SK-N-SH treated with all-trans-retinoic acid at 6 μM for 48 hours (cell line): Measurements from ENCODE around the gene MAP3K13.

Source experiments
- ATAC-seq: fragments of 200-7000 bp; cut with Tn5 transposase; 3 replicates; pipeline ENCODE4 v1.9.1; 2020; ENCODE audit warnings: mild to moderate bottlenecking, moderate library complexity
- ARNTL ChIP-seq: fragments of 450-650 bp; formaldehyde crosslinking; IDR thresholded peaks from 2 replicates; pipeline ENCODE4 v1.5.0; 2020; ENCODE audit warnings: low read depth, mild to moderate bottlenecking, moderate library complexity, borderline replicate concordance
- BACH2 ChIP-seq: fragments of 250-450 bp; sonication (Bioruptor Pico); IDR thresholded peaks from 2 replicates; pipeline ENCODE4 v1.9.0; 2021; ENCODE audit warnings: mild to moderate bottlenecking, borderline replicate concordance
- CSDC2 ChIP-seq: fragments of 250-450 bp; sonication (Bioruptor Pico); IDR thresholded peaks from 2 replicates; pipeline ENCODE4 v1.5.0; 2020; ENCODE audit warnings: mild to moderate bottlenecking, moderate library complexity
- GLIS3 ChIP-seq: fragments of 250-450 bp; sonication (Bioruptor Pico); IDR thresholded peaks from 2 replicates; pipeline ENCODE4 v1.5.0; 2020; ENCODE audit warnings: mild to moderate bottlenecking, moderate library complexity
- ISL1 ChIP-seq: fragments of 250-450 bp; sonication (Bioruptor Pico); IDR thresholded peaks from 2 replicates; pipeline ENCODE4 v2.1.2; 2022; ENCODE audit warnings: mild to moderate bottlenecking, moderate library complexity
- OSR1 ChIP-seq: fragments of 250-450 bp; sonication (Bioruptor Pico); IDR thresholded peaks from 2 replicates; pipeline ENCODE4 v1.8.0; 2022; ENCODE audit warnings: moderate library complexity, mild to moderate bottlenecking, inconsistent platforms
- PPARA ChIP-seq: fragments of 250-450 bp; sonication (Bioruptor Pico); IDR thresholded peaks from 2 replicates; pipeline ENCODE4 v1.5.0; 2020; ENCODE audit warnings: mild to moderate bottlenecking, borderline replicate concordance
- RARB ChIP-seq: fragments of 250-450 bp; sonication (Bioruptor Pico); IDR thresholded peaks from 2 replicates; pipeline ENCODE4 v1.8.0; 2021; ENCODE audit warnings: mild to moderate bottlenecking, moderate library complexity
- SNAI2 ChIP-seq: fragments of 250-450 bp; sonication (Bioruptor Pico); IDR thresholded peaks from 2 replicates; pipeline ENCODE4 v1.5.0; 2020; ENCODE audit warnings: mild to moderate bottlenecking, moderate library complexity
- TCF4 ChIP-seq: fragments of 250-450 bp; sonication (Bioruptor Pico); IDR thresholded peaks from 2 replicates; pipeline ENCODE4 v1.8.0; 2021; ENCODE audit warnings: mild to moderate bottlenecking, moderate library complexity, borderline replicate concordance
- TOX ChIP-seq: fragments of 250-450 bp; sonication (Bioruptor Pico); IDR thresholded peaks from 2 replicates; pipeline ENCODE4 v1.8.0; 2021; ENCODE audit warnings: mild to moderate bottlenecking, moderate library complexity, borderline replicate concordance
- ZC3H10 ChIP-seq: fragments of 250-450 bp; sonication (Bioruptor Pico); IDR thresholded peaks from 2 replicates; pipeline ENCODE4 v1.5.1; 2021; ENCODE audit warnings: mild to moderate bottlenecking, moderate library complexity
- ZFP3 ChIP-seq: fragments of 250-450 bp; sonication (Bioruptor Pico); IDR thresholded peaks from 2 replicates; pipeline ENCODE4 v1.5.0; 2020; ENCODE audit warnings: mild to moderate bottlenecking, moderate library complexity
- ZFP30 ChIP-seq: fragments of 450-650 bp; formaldehyde crosslinking; IDR thresholded peaks from 2 replicates; pipeline ENCODE4 v1.5.0; 2022; ENCODE audit warnings: mild to moderate bottlenecking, moderate library complexity
- ZNF565 ChIP-seq: fragments of 450-650 bp; formaldehyde crosslinking; conservative IDR thresholded peaks from 2 replicates; pipeline ENCODE4 v1.5.0; 2020; ENCODE audit warnings: low read depth, mild to moderate bottlenecking, moderate library complexity
- ZNF70 ChIP-seq: fragments of 450-650 bp; formaldehyde crosslinking; IDR thresholded peaks from 2 replicates; pipeline ENCODE4 v1.5.0; 2020; ENCODE audit warnings: mild to moderate bottlenecking, moderate library complexity
- ZNF8 ChIP-seq: fragments of 450-650 bp; formaldehyde crosslinking; IDR thresholded peaks from 2 replicates; pipeline ENCODE4 v1.5.0; 2020; ENCODE audit warnings: mild to moderate bottlenecking, moderate library complexity
- TF ChIP-seq, protein P1 (sequence below): fragments of 250-450 bp; sonication (Bioruptor Pico); IDR thresholded peaks from 2 replicates; pipeline ENCODE4 v1.8.0; 2021; ENCODE audit warnings: low read depth, mild to moderate bottlenecking, moderate library complexity, borderline replicate concordance
- TF ChIP-seq, protein P2 (sequence below): fragments of 250-450 bp; sonication (Bioruptor Pico); IDR thresholded peaks from 2 replicates; pipeline ENCODE4 v1.5.1; 2021; ENCODE audit warnings: mild to moderate bottlenecking, moderate library complexity
- TF ChIP-seq, protein P3 (sequence below): fragments of 250-450 bp; sonication (Bioruptor Pico); IDR thresholded peaks from 2 replicates; pipeline ENCODE4 v1.8.0; 2020; ENCODE audit warnings: mild to moderate bottlenecking, moderate library complexity, borderline replicate concordance

Gene MAP3K13

DNA sequence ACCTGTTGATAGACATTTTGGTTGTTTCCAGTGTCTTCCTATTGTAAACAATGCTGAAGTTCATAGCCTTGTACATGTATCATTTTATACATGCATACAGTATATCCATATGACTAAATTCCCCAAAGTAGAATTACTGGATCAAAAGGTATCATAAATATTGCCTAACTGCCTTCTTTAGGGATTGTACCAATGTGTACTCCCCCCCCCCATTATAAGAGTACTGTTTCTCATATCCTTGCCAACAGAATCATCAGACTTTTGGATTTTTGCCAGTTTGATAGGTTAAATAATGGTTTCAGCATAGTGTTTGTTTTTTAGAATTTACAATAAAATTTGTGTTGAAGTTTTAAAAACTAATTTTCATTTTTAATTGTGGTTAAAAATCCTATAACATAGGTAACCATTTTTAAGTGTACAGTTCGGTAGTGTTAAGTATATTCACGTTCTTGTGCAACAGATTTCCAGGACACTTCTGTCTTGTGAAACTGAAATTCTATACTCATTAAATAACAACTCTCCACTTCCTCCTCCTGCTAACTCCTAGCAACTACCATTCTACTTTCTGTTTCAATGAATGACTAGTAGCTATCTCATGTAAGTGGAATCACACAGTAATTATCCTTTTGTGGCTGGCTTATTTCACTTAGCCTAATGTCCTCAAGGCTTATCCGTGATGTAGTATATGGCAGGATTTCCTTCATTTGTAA lies 30.8 kb upstream of the MAP3K13 start:
- TF ChIP-seq ZFP3 (CRISPR knock-in tag) (no peak), ISL1 (0 out of 2 replicates have a peak, but pooled peaks have one; percentile 23), RARB (CRISPR knock-in tag) (no peak), BACH2 (CRISPR knock-in tag) (no peak), ZC3H10 (no peak), CSDC2 (CRISPR knock-in tag) (no peak), ZNF70 (no peak)
- TF ChIP-seq, protein P1, sequence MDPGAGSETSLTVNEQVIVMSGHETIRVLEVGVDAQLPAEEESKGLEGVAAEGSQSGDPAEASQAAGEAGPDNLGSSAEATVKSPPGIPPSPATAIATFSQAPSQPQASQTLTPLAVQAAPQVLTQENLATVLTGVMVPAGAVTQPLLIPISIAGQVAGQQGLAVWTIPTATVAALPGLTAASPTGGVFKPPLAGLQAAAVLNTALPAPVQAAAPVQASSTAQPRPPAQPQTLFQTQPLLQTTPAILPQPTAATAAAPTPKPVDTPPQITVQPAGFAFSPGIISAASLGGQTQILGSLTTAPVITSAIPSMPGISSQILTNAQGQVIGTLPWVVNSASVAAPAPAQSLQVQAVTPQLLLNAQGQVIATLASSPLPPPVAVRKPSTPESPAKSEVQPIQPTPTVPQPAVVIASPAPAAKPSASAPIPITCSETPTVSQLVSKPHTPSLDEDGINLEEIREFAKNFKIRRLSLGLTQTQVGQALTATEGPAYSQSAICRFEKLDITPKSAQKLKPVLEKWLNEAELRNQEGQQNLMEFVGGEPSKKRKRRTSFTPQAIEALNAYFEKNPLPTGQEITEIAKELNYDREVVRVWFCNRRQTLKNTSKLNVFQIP (CRISPR knock-in tag) = no peak
- peak; percentile 66 for ATAC-seq

DNA sequence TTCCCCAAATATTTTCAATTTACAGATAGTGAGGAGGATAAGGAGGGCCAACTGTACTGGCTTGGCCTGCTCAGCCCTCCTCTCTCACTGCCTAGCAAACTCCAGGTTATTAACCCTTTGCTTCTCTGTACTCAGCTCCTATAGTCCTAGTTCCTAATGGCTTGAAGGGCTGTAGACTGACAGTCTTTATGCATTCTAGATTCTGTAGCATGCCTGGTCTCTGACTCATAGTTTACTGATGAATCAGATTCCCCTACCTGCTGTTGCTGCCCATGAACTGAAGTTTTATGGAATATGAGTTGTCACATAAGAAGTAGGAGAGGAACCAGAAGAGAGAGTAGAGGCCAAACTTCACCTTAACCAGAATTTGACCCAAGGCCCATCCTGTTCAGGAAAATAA lies 27.1 kb upstream of the MAP3K13 start:
- peak; percentile 88 for ATAC-seq
- TF ChIP-seq, protein P2, sequence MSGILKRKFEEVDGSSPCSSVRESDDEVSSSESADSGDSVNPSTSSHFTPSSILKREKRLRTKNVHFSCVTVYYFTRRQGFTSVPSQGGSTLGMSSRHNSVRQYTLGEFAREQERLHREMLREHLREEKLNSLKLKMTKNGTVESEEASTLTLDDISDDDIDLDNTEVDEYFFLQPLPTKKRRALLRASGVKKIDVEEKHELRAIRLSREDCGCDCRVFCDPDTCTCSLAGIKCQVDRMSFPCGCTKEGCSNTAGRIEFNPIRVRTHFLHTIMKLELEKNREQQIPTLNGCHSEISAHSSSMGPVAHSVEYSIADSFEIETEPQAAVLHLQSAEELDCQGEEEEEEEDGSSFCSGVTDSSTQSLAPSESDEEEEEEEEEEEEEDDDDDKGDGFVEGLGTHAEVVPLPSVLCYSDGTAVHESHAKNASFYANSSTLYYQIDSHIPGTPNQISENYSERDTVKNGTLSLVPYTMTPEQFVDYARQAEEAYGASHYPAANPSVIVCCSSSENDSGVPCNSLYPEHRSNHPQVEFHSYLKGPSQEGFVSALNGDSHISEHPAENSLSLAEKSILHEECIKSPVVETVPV = no peak
- TF ChIP-seq, protein P3, sequence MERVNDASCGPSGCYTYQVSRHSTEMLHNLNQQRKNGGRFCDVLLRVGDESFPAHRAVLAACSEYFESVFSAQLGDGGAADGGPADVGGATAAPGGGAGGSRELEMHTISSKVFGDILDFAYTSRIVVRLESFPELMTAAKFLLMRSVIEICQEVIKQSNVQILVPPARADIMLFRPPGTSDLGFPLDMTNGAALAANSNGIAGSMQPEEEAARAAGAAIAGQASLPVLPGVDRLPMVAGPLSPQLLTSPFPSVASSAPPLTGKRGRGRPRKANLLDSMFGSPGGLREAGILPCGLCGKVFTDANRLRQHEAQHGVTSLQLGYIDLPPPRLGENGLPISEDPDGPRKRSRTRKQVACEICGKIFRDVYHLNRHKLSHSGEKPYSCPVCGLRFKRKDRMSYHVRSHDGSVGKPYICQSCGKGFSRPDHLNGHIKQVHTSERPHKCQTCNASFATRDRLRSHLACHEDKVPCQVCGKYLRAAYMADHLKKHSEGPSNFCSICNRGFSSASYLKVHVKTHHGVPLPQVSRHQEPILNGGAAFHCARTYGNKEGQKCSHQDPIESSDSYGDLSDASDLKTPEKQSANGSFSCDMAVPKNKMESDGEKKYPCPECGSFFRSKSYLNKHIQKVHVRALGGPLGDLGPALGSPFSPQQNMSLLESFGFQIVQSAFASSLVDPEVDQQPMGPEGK (CRISPR knock-in tag) = no peak
- no peak for TF ChIP-seq ZFP3 (CRISPR knock-in tag)
- TF ChIP-seq GLIS3 (CRISPR knock-in tag) = no peak

DNA sequence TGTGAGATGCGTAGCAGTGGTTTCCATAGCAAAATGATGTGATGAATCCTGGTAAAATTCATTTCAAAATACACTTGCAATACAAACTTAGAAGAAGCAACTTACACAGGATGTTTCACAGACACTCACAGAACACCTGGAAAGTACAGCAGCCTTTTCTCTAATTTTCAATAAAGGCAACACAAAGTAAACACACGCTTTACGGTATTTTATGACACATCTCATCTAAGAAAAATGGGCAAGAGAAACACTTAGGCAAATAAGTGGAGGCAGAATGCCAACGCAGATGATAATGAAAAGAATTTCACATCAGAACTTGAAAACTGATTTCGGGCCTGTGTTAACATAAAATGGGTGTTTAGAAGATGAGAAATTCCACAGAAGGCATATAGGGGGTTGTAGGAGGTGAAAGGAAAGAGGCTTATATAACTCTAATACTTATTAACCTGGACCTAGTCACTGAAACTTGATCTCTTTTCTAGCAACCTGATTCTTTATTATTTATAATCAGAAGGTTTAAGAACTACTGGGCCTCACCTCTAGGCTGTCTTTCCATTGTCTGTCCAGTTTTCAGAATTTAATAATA lies 25.6 kb upstream of the MAP3K13 start:
- TF ChIP-seq, protein P2 = no peak
- TF ChIP-seq, protein P3 (CRISPR knock-in tag) = no peak
- TF ChIP-seq ZNF565 (CRISPR knock-in tag) = no peak
- no peak for TF ChIP-seq ZNF70
- TF ChIP-seq PPARA = no peak
- TF ChIP-seq OSR1 (CRISPR knock-in tag) = no peak
- TF ChIP-seq GLIS3 (CRISPR knock-in tag) = no peak
- TF ChIP-seq TOX (CRISPR knock-in tag) = no peak
- no peak for ATAC-seq

DNA sequence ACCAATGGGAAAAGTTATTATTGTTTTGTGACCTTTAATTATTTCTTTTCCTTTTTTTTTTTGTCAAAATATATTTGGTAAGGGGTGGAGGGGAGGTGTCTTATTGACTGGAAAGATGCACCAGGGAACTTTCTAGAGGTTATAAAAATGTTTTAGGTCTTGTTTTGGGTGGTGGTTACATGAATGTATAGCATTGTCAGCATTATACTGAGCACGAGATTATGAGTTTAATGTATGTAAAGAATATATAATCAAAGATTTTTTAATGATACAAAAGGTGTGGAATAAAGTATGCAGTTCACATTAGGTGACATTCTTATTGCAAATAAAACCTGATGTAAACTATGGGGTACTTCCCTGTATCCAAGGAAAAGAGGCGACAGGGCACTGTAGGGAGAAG lies 23.0 kb upstream of the MAP3K13 start:
- no peak for ATAC-seq

DNA sequence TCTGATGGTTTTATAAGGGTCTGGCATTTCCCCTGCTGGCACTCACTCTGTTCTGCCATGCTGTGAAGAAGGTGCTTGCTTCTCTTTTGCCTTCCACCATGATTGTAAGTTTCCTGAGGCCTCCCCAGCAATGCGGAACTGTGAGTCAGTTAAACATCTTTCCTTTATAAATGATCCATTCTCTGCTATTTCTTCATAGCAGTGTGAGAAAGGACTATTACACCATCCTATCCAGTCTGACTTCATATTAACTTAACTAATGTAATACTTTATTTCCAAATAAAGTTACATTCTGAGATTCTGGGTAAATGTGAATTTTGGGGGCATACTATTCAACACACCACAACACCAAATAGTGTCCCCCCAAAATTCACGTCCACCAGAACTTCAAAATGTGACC lies 22.2 kb upstream of the MAP3K13 start:
- no peak for TF ChIP-seq ZNF565 (CRISPR knock-in tag)
- TF ChIP-seq, protein P3 (CRISPR knock-in tag) = no peak
- TF ChIP-seq TCF4 (CRISPR knock-in tag) = no peak
- TF ChIP-seq ZFP30 (CRISPR knock-in tag) = no peak
- TF ChIP-seq, protein P1 (CRISPR knock-in tag) = no peak
- no peak for TF ChIP-seq SNAI2 (CRISPR knock-in tag)
- TF ChIP-seq OSR1 (CRISPR knock-in tag) = no peak
- TF ChIP-seq GLIS3 (CRISPR knock-in tag) = no peak
- no peak for TF ChIP-seq ARNTL (CRISPR knock-in tag)
- TF ChIP-seq ZNF8 (CRISPR knock-in tag) = no peak
- no peak for TF ChIP-seq ISL1
- TF ChIP-seq TOX (CRISPR knock-in tag) = no peak
- TF ChIP-seq ZNF70 = no peak
- TF ChIP-seq ZC3H10 = no peak
- no peak for TF ChIP-seq ZFP3 (CRISPR knock-in tag)
- TF ChIP-seq, all 23 proteins: peak for 0
- no peak for ATAC-seq

More for the DNA sequence above, 23.0 kb upstream of the MAP3K13 start:
- TF ChIP-seq PPARA = no peak
- TF ChIP-seq GLIS3 (CRISPR knock-in tag) = no peak
